GM23338 (cell line): ENCODE data around the gene RAD54L2.

Experiments
- CREB1 ChIP-seq: fragments of 250-450 bp; sonication (Bioruptor Pico); IDR thresholded peaks from 2 replicates; pipeline ENCODE4 v1.5.0; 2020; ENCODE audit warnings: low read depth, mild to moderate bottlenecking, moderate library complexity
- CTCF ChIP-seq, 2 experiments: fragments of 200-600 bp in 1 of 2; sonication (generic) in 1 of 2; conservative IDR thresholded peaks; 2 replicates each; pipeline versions ENCODE4 v1.5.1 to v1.6.1; 2016 to 2017; ENCODE audit warnings: antibody characterized with exemption in 2 of 2, low read depth in 2 of 2, mild to moderate bottlenecking in 2 of 2, moderate library complexity in 1 of 2
- EZH2 ChIP-seq: fragments of 200-600 bp; sonication (generic); IDR thresholded peaks from one replicate; pipeline ENCODE4 v1.8.0; 2017; ENCODE audit warnings: antibody characterized with exemption, mild to moderate bottlenecking, low read depth; ENCODE audit not compliant: unreplicated experiment
- EZH2phosphoT487 ChIP-seq: fragments of 200-600 bp; sonication (generic); IDR thresholded peaks from one replicate; pipeline ENCODE4 v1.8.1; 2018; ENCODE audit warnings: antibody characterized with exemption; ENCODE audit not compliant: unreplicated experiment
- POLR2AphosphoS5 ChIP-seq: IDR thresholded peaks from 2 replicates; pipeline ENCODE4 v1.6.1; 2016; ENCODE audit warnings: antibody characterized with exemption, low read depth
- REST ChIP-seq: IDR thresholded peaks from one replicate; pipeline ENCODE4 v1.6.1; 2018; ENCODE audit warnings: antibody characterized with exemption; ENCODE audit not compliant: unreplicated experiment
- ZNF114 ChIP-seq: fragments of 250-450 bp; sonication (Bioruptor Pico); IDR thresholded peaks from 2 replicates; pipeline ENCODE4 v1.5.0; 2020; ENCODE audit warnings: mild to moderate bottlenecking, moderate library complexity
- ZNF331 ChIP-seq: fragments of 250-450 bp; sonication (Bioruptor Pico); IDR thresholded peaks from 2 replicates; pipeline ENCODE4 v1.5.0; 2020; ENCODE audit warnings: low read depth, mild to moderate bottlenecking, moderate library complexity

GRCh38 chr3:51539291-51539941 lies 897 bp downstream of the RAD54L2 start:
- no peak for TF ChIP-seq CTCF (conservative IDR thresholded peaks at IDR 0.05; ENCODE audit: low read depth in 2 of 2)
- TF ChIP-seq EZH2phosphoT487 = no peak
- no peak for TF ChIP-seq EZH2
- TF ChIP-seq POLR2AphosphoS5 = no peak
- TF ChIP-seq CREB1 (CRISPR knock-in tag) = no peak
- TF ChIP-seq ZNF114 = no peak
- TF ChIP-seq REST = no peak
- no peak for TF ChIP-seq ZNF331 (CRISPR knock-in tag)
